Right lobe of liver (tissue), 4 donors: ENCODE data around the gene DOK4.

Source experiments
- POLR2A ChIP-seq: fragments of 450-650 bp; IDR thresholded peaks from one replicate; pipeline ENCODE4 v1.6.1; 2017; ENCODE audit warnings: antibody characterized with exemption, mild to moderate bottlenecking
- TF ChIP-seq, protein P1 (sequence below), 4 donors: fragments of 200-600 bp in 3 of 4; fragments of 450-650 bp in 1 of 4; IDR thresholded peaks; one replicate each; pipeline versions ENCODE4 v1.5.1 to v1.8.0; 2016 to 2022; ENCODE audit warnings: antibody characterized with exemption in 4 of 4, mild to moderate bottlenecking in 2 of 4
- donor health status: DM: no; HTN: no; CAD: no.
- donor health status: DM: no; HTN: no; CAD: no.
- donor health status: DM: no; HTN: yes; CAD: no.

DNA sequence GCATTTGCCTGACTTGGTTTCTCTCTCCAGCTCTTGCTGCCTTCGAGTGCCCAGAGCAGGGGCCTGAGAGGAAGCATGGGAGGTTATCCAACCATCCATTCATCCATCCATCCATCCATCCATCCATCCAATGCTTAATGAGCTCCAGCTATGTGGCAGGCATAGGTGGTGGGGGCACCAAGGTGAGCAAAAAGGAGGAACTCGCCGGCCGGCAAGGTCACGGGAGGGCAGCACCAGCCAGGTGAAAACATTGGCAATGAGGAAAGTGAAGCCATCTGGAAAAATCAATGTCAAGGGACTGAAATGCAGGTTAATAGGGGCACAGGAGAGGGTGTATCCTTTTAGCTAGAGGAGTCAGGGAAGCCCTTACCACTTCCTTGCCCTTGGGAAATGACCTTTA is 18.2 kb upstream of the DOK4 start:
- no peak for TF ChIP-seq POLR2A
- TF ChIP-seq, protein P1, sequence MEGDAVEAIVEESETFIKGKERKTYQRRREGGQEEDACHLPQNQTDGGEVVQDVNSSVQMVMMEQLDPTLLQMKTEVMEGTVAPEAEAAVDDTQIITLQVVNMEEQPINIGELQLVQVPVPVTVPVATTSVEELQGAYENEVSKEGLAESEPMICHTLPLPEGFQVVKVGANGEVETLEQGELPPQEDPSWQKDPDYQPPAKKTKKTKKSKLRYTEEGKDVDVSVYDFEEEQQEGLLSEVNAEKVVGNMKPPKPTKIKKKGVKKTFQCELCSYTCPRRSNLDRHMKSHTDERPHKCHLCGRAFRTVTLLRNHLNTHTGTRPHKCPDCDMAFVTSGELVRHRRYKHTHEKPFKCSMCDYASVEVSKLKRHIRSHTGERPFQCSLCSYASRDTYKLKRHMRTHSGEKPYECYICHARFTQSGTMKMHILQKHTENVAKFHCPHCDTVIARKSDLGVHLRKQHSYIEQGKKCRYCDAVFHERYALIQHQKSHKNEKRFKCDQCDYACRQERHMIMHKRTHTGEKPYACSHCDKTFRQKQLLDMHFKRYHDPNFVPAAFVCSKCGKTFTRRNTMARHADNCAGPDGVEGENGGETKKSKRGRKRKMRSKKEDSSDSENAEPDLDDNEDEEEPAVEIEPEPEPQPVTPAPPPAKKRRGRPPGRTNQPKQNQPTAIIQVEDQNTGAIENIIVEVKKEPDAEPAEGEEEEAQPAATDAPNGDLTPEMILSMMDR (IDR thresholded peaks at IDR 0.05), result no peak
